ENCODE results near the gene CASP1. TPM values are rescaled to one million over a fixed set of nuclear protein-coding genes. Genes with fewer than 3 reads are reported as not detected.
A peak's percentile ranks its signal among the peaks of the same experiment; 100 is the strongest.
"Not testable (repeated sequence)": the region's sequence is repeated elsewhere in the genome, so short reads cannot be mapped to it uniquely, and the experiment has no call there.

CASP1 gene
- total RNA-seq, 1 experiment from 2014 or later, result 10.6 TPM

DNA sequence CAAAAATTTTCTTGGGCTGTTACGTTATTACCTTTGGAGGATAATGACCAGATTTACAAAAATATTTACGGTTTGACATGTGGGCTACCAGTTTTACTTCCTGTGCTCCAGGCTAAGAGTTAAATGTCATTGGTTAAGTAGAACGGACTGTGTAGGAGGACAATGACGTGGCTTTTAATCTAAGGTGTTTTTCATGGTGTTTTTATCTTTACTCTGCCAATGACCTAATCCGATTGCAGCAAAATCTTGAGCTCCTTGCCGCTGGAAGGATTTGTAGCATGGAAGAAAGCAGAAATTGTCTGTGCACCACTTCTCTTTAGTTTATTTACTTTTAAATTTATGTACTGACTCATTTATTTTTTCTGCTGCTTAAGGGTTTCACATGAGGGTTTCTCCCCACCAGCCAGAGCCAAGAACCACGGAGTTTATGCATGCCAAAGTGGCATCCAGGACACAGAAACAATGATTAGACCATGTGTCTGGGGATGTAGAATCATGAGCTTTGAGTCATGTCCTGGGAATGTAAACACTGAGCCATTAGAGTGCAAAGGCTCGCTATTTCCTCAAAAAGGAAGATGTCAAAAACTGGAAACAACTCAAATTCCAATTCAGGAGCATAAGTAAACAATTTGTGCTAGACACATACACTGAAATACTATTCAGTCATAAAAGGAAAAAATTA, 12.1 kb upstream of the CASP1 start:
- DNase-seq (ENCODE audit: low read depth), result peak; percentile 95

GRCh38 chr11:105045676-105046296, 10.8 kb upstream of the CASP1 start:
- no peak for DNase-seq (ENCODE audit: low read depth)

DNA sequence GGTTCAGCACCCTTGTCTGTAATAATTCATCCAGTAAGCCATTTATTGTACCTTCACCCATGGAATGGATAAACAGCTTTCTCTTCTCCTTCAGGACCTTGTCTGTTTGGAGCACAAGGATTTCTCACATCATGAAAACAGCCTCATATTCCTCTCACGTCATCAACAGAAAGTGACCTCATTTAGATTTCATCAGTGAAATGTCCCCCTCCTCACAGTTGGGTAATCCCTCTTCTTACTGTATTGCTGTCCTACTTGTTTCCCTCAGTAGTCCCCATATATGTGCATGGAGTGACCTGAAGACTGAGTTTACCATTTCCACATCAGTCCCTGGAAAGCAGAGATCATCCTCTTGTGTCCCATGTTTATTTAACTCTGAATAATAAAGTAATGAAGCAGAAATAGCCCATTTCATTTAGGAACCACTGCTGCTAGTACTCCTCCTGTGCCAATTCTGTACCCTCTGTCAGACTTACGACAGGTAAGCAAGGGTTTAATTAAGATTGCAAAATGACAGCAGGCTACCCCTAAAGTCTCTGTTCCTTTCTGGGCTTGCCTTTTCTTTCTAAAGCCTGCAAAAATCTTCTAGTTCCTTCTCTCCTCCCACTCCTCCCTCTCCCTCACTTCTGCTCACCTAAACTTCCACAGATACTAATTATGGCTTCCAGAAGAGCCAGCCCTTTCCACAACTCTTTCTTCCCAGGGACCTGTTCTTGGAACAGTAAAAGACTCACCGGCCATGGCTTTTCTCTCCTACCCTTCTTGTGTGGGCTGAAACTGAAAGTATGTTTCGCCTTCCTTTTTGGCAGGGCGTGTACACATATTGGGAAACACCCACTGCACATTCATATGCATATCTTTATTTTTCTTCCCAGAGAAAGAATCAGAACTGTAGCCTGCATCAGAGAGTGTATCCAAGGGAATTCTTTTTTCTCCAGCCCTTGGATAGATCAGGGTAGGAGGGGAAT, 9.9 kb upstream of the CASP1 start, which contains the start of gene CARD16:
CARD16 (minus strand) TSS at position 779 of the 968 bp plus-strand sequence; CDS start at position 741, 38 bp downstream.
- DNase-seq (ENCODE audit: low read depth), result peak; percentile 43

DNA sequence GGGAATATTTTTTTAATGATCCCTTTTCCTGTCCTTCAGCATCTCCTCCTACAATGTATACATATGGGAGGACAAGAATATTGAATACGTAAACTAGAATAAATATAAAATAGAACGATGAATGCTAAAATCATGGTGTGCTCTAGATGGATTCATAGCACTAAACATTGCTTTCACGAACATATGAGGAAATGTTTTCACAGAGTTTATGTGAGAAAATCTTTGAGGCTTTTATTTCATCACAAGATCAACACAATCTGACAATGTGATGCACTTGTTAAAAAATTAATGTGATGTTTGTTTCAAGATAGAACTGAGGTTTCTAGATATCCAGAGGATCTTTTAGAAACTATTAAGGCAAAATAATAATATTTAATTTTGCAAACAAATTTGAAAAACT, 7.2 kb upstream of the CASP1 start:
- DNase-seq (ENCODE audit: low read depth), result no peak

- no peak for DNase-seq (ENCODE audit: low read depth)
These were observed 5.8 kb upstream of the CASP1 start for GRCh38 chr11:105040703-105041102.

GRCh38 chr11:105034388-105034787, 556 bp downstream of the CASP1 start:
- not testable (repeated sequence) for DNase-seq (ENCODE audit: low read depth)

DNA sequence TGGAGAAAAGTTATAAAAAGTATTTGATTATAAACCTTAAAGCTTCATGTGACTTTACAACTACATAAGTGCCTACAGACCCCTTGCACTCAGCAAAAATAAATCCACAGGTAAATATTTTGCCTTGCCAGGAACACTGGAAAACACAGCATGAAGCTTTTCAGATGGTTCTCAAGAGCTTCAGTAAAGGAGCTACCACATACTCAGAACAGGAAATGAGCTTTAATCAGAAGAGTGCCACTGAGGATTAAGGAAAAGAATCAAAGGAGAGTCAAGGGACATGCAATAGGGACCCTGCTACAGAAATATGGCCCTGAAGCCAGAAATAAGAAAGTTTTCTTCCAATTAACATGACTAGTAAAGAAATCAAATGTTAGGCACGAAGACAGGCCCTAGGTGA, 1.2 kb downstream of the CASP1 start:
- no peak for DNase-seq (ENCODE audit: low read depth)

DNA sequence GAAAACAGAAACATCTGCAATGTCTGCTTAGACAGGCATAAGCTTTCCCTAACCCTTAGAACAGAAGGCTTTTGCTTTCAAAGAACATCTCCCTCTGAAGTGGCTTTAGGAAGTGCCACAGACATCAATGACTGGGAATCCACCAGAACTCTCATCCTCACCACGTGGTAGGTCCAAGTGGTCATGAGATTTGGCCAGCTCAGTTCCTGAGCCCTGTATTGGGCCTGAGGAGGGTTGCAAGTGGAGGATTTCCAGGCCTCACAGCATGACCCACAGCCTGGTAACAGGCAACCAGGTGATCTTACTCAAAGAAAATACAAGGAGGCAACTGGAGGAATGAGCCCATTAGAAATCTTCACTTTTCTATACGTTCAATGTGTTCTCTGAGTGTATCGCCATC, 1.6 kb downstream of the CASP1 start:
- no peak for DNase-seq (ENCODE audit: low read depth)

GRCh38 chr11:105032495-105032894, 2.4 kb downstream of the CASP1 start:
- no peak for DNase-seq (ENCODE audit: low read depth)

GRCh38 chr11:105027678-105028077, 7.3 kb downstream of the CASP1 start:
- DNase-seq (ENCODE audit: low read depth), result no peak

DNA sequence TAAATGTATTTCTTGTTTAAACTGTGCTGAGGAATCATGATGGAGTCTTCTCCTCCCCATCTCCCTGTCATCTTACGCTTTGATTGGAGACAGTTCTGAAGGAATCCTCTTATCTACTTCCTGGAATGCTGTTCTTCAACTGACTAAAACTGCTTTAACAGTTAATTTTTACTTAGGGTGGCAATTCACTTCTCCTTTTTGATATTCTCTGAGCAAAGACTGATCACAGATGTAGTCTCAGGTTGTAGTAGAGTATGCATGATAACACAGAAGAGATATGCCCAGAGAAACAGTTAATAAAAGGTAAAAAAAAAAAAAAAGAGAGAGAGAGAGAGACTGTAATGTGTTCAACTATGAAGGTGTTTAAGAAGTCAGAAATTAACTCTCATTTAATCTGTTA, 10.6 kb downstream of the CASP1 start:
- DNase-seq (ENCODE audit: low read depth), result no peak

DNA sequence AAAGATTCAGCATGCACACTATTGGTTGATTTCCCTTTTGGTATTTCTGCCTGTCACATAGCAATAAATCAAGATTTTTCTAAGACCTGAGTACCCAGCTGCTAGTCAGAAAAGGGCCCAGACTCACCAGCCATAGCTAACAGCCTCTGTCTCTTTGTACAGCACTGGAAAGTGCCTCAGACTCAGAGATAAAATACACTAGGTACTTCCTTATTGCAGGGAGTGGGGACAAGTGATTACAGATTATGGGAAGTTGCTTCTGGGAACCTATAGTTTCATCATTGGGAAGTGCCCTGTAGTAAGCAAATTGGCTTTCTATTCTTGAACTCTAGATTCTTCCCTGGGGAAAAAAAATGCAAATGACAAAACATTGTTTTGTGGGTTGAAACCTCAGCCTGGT, 11.9 kb downstream of the CASP1 start, which contains the start of gene CASP5:
CASP5 (minus strand) TSS at position 166 of the 400 bp plus-strand sequence; CDS start at position 134, 32 bp downstream.
- DNase-seq (ENCODE audit: low read depth), result no peak

DNA sequence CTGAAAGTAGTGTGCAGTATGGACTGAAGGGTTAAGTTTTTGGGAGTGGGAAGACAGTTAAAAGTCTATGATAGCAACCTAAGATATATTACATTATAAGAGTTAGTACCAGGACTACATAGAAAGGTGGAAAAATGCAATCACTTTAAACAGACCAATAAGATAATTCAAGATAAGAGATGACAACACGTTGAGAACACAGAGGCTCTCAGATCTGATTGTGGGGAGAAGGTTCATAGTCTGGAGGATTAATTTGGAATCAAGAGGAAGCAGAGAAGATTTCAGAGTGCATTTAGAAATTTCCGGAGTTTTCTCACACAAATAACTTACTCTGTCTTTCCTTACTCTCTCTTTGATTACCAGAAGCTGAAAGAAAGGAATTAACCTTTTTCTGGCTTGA, 12.4 kb downstream of the CASP1 start:
- DNase-seq (ENCODE audit: low read depth), result no peak

DNA sequence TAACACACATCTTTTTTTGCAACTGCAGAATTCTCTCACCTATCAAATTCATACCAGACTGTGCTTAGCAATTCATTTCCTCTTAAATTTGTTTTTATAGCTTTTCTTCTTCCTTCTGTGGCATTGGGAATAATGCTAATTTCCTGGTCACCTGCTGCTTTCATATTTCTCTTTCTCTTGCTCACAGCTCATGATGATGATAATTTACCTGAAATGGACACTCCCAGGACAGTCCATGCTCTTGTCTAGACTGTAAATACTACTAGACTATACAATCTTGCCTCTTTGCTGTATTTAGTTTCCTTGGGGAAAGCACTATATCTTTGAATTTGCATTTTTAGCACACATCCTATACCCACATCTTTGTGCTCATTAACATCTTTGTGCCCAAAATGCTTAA, 27.5 kb downstream of the CASP1 start:
- DNase-seq (ENCODE audit: low read depth), result no peak

- no peak for DNase-seq (ENCODE audit: low read depth)
These were observed 29.5 kb downstream of the CASP1 start for GRCh38 chr11:105005451-105005845.

- no peak for DNase-seq (ENCODE audit: low read depth)
These were observed 30.9 kb downstream of the CASP1 start for GRCh38 chr11:105004021-105004420.

DNA sequence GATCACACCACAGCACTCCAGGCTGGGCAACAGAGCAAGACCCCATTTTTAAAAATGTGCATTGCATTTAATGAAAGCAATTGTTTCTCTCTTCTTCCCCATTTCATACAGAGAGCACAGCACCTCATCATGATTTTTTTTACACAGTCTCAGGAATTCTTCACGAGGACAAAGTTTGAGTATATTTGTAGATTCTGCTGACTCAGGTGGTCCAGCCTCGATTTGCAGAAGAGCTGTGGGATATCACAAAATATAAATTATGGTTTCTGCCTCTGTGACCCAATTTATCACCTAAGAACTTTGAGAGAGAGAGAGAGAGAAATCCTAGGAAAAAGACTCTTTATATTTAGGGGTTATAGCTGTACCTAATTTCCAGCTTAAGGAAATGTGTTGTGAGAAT, 31.8 kb downstream of the CASP1 start:
- no peak for DNase-seq (ENCODE audit: low read depth)

- DNase-seq (ENCODE audit: low read depth), result no peak
These were observed 34.1 kb downstream of the CASP1 start for GRCh38 chr11:105000797-105001196.

DNA sequence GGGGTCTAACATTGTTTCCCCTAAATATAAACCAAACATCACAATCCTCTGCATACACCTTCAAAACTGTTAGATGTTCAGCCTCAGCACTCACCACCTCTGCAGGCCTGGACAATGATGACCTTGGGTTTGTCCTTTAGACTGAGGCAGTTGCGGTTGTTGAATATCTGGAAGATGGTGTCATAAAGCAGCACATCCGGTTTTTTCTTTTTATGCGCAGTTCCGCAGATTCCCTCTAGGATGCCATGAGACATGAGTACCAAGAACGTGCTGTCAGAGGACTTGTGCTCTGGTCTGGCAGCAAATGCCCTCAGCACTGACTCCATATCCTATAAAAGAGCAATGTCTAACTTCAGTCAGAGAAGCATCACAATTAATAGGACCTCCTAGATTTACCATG, 34.8 kb downstream of the CASP1 start:
- peak; percentile 42 for DNase-seq (ENCODE audit: low read depth)

DNA sequence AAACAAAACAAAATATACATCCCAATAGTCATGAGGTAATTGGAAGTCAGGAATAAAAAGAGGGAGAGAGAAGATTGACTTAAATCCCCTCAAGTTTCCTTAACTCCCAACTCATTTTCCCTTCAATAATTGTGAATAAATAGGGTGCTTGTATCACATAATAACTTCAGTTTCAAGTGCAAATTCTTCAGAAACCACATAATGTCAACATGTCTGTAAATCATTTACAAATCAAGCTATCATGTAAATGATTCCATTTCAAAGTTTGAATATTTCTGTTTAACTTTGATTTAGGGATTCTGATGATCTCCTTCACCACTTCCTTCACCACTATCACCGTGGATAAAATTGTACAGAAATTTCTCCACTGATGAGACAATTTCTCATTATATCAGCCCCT, 35.2 kb downstream of the CASP1 start:
- no peak for DNase-seq (ENCODE audit: low read depth)

GRCh38 chr11:104997288-104997687, 37.7 kb downstream of the CASP1 start:
- peak; percentile 32 for DNase-seq (ENCODE audit: low read depth)

DNA sequence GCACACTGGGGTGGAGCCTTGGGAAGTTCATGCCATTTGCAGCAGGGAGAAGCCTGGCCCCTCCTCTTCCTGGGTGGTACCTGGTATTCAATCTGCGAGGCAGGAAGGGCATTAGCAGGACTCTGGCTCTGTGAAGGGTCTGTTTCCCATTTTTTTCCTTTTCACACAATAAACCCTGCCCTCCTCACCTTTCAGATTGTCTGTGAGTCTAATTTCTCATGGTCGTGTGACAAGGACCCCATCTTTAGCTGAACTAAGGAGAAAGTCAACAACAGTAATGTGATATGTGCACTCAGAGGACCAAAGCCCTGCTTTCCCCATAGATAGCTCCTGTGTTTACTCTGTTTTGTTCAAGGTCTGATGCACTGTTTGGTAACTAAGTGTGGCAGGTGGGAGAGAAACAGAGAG, 39.9 kb downstream of the CASP1 start:
- DNase-seq (ENCODE audit: low read depth), result no peak

All from HT1080 (cell line).